Epithelial cell of proximal tubule (primary cell): ENCODE measurements around the gene FOXN4. TPM values are rescaled to one million over a fixed set of nuclear protein-coding genes. Genes with fewer than 3 reads are reported as not detected.

Experiments used
- DNase-seq: peaks from one replicate; pipeline ENCODE4 v3.0.0-alpha.2; 2011; ENCODE audit warnings: low read depth
- H3K4me3 ChIP-seq: 2 replicates; pipeline ENCODE4 v1.5.1; 2011; ENCODE audit warnings: low read depth, mild to moderate bottlenecking, low read length
- CTCF ChIP-seq: conservative IDR thresholded peaks from 2 replicates; pipeline ENCODE4 v1.5.1; 2012; ENCODE audit warnings: low read depth, mild to moderate bottlenecking, low read length
- total RNA-seq: library from RNA; depleted of rRNA; stranded (reverse); fragments of >200 nt; gene quantifications from 2 replicates; pipeline ENCODE4 v1.2.3, GENCODE V29; 2015

Gene FOXN4
- total RNA-seq, 1 donor from 2014 or later = not detected

DNA sequence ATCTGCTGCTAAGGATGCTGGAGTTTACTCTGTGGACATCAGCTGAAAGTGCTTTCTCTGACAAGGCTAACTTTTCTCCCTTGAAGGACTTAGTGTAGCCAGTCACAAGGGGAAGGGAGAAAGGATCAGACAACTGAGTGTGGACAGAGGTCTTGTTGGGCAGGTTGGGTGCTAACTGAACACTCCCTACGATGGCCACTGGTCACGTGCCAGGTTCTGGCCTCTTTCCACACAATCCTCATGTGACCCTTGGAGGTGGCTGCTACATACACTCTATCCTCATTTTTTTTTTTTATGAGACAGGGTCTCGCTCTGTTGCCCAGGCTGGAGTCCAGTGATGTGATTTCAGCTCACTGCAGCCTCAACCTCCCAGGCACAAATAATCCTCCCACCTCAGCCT lies 39.7 kb downstream of the FOXN4 start:
- DNase-seq = no peak
- no peak overlapping the region for H3K4me3 ChIP-seq
- no peak for TF ChIP-seq CTCF

- TF ChIP-seq CTCF = no peak
- DNase-seq = no peak
- H3K4me3 ChIP-seq = no peak overlapping the region
Measured at GRCh38 chr12:109268896-109269295, 40.2 kb downstream of the FOXN4 start.

GRCh38 chr12:109267361-109267760 lies 41.7 kb downstream of the FOXN4 start:
- TF ChIP-seq CTCF = no peak
- no peak overlapping the region for H3K4me3 ChIP-seq
- DNase-seq = no peak

GRCh38 chr12:109266106-109266879 lies 42.8 kb downstream of the FOXN4 start:
- no peak for DNase-seq
- no peak overlapping the region for H3K4me3 ChIP-seq
- TF ChIP-seq CTCF = no peak

DNA sequence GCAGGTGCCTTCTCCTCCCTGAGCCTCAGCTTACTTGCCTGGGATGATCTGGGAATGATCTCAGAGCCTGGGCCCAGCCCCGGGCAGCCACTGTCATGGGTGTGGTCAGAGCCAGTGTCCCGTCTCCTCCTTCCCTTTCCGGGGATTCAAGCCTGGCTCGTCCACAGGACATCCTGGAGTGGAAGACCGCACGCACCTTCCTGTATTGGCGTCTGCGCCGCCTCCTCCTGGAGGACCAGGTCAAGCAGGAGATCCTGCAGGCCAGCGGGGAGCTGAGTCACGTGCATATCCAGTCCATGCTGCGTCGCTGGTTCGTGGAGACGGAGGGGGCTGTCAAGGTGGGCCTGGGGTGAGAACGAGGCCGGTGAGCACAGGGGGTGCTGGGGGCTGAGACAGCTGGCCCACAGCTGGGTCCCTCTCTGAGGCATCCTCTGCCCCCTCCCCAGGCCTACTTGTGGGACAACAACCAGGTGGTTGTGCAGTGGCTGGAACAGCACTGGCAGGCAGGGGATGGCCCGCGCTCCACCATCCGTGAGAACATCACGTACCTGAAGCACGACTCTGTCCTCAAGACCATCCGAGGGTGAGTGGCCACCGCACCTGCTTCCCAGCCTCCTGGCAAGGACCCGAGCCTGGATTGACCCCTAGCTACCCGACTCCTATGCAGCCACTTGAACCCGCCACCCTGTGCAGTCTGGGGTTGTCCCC lies 44.0 kb downstream of the FOXN4 start:
- no peak for TF ChIP-seq CTCF
- no peak overlapping the region for H3K4me3 ChIP-seq
- no peak for DNase-seq

- TF ChIP-seq CTCF = peak; percentile 83
- H3K4me3 ChIP-seq = no peak overlapping the region
- no peak for DNase-seq
Measured at GRCh38 chr12:109264095-109264942, 44.8 kb downstream of the FOXN4 start.
